Loucy (cell line): ENCODE results near the gene GRPR.

Experiments used
- H2AFZ ChIP-seq: fragments of 200-600 bp; sonication (generic); 2 replicates; pipeline ENCODE4 v1.6.0; 2016; ENCODE audit warnings: antibody characterized with exemption, mild to moderate bottlenecking, low read length, moderate library complexity
- H3F3A ChIP-seq: fragments of 200-600 bp; 2 replicates; pipeline ENCODE4 v1.6.0; 2016; ENCODE audit warnings: antibody characterized with exemption, low read depth, mild to moderate bottlenecking
- H3K27me3 ChIP-seq: fragments of 200-600 bp; sonication (generic); 2 replicates; pipeline ENCODE4 v1.6.1; 2014; ENCODE audit warnings: low read length, mild to moderate bottlenecking; ENCODE audit not compliant: insufficient read depth, poor library complexity, severe bottlenecking
- H3K36me3 ChIP-seq: fragments of 200-600 bp; sonication (generic); 2 replicates; pipeline ENCODE4 v1.6.1; 2016; ENCODE audit warnings: low read length; ENCODE audit not compliant: insufficient read depth
- H3K4me1 ChIP-seq: fragments of 200-600 bp; sonication (generic); 2 replicates; pipeline ENCODE4 v1.5.1; 2014; ENCODE audit warnings: low read length, mild to moderate bottlenecking; ENCODE audit not compliant: insufficient read depth, poor library complexity, severe bottlenecking
- H3K4me2 ChIP-seq: fragments of 200-600 bp; sonication (generic); 2 replicates; pipeline ENCODE4 v1.6.0; 2014; ENCODE audit warnings: antibody characterized with exemption, low read length, low read depth, mild to moderate bottlenecking; ENCODE audit not compliant: poor library complexity, severe bottlenecking
- H3K4me3 ChIP-seq: fragments of 200-600 bp; sonication (generic); 2 replicates; pipeline ENCODE4 v1.5.1; 2014; ENCODE audit warnings: low read length, mild to moderate bottlenecking, mixed read lengths; ENCODE audit not compliant: poor library complexity, severe bottlenecking
- H3K79me2 ChIP-seq: fragments of 200-600 bp; sonication (generic); 2 replicates; pipeline ENCODE4 v1.6.1; 2014; ENCODE audit warnings: low read length; ENCODE audit not compliant: insufficient read depth
- H3K9ac ChIP-seq: fragments of 200-600 bp; sonication (generic); 2 replicates; pipeline ENCODE4 v1.6.0; 2014; ENCODE audit warnings: mild to moderate bottlenecking, low read depth, low read length, moderate library complexity; ENCODE audit not compliant: poor library complexity, severe bottlenecking
- H3K9me2 ChIP-seq: fragments of 200-600 bp; sonication (generic); replicated peaks from 2 replicates; pipeline ENCODE4 v1.6.1; 2016; ENCODE audit warnings: low read depth, low read length, mixed read lengths
- H3K9me3 ChIP-seq: fragments of 200-600 bp; sonication (generic); 2 replicates; pipeline ENCODE4 v1.6.1; 2014; ENCODE audit warnings: mild to moderate bottlenecking, antibody characterized with exemption, low read length, low read depth; ENCODE audit not compliant: insufficient read depth
- H4K20me1 ChIP-seq: fragments of 200-600 bp; sonication (generic); 2 replicates; pipeline ENCODE4 v1.6.0; 2014; ENCODE audit warnings: antibody characterized with exemption, low read length, mild to moderate bottlenecking; ENCODE audit not compliant: insufficient read depth, poor library complexity, severe bottlenecking
- EZH2phosphoT487 ChIP-seq: fragments of 200-600 bp; IDR thresholded peaks from 2 replicates; pipeline ENCODE4 v1.6.1; 2018; ENCODE audit warnings: antibody characterized with exemption, mild to moderate bottlenecking, moderate library complexity, borderline replicate concordance
- TF ChIP-seq, protein P1 (sequence below): fragments of 200-600 bp; sonication (generic); conservative IDR thresholded peaks from 2 replicates; pipeline ENCODE4 v1.5.1; 2014; ENCODE audit warnings: mild to moderate bottlenecking, antibody characterized with exemption, low read length

GRPR gene

GRCh38 chrX:16119353-16120220, 3.8 kb upstream of the GRPR start:
- H3K4me3 ChIP-seq = no peak overlapping the region
- H2AFZ ChIP-seq = no peak overlapping the region
- H3K4me2 ChIP-seq = no peak overlapping the region
- no peak overlapping the region for H3K9ac ChIP-seq
- H3K9me2 ChIP-seq = no peaks in the 10 kb centered on the region
- H3F3A ChIP-seq = no peaks in the 10 kb centered on the region
- no peaks in the 10 kb centered on the region for H3K4me1 ChIP-seq
- H3K36me3 ChIP-seq = no peaks in the 10 kb centered on the region
- no peaks in the 10 kb centered on the region for H3K27me3 ChIP-seq
- H3K9me3 ChIP-seq = no peaks in the 10 kb centered on the region
- H4K20me1 ChIP-seq = no peaks in the 10 kb centered on the region
- no peaks in the 10 kb centered on the region for H3K79me2 ChIP-seq
- no peak for TF ChIP-seq EZH2phosphoT487
- TF ChIP-seq, protein P1, sequence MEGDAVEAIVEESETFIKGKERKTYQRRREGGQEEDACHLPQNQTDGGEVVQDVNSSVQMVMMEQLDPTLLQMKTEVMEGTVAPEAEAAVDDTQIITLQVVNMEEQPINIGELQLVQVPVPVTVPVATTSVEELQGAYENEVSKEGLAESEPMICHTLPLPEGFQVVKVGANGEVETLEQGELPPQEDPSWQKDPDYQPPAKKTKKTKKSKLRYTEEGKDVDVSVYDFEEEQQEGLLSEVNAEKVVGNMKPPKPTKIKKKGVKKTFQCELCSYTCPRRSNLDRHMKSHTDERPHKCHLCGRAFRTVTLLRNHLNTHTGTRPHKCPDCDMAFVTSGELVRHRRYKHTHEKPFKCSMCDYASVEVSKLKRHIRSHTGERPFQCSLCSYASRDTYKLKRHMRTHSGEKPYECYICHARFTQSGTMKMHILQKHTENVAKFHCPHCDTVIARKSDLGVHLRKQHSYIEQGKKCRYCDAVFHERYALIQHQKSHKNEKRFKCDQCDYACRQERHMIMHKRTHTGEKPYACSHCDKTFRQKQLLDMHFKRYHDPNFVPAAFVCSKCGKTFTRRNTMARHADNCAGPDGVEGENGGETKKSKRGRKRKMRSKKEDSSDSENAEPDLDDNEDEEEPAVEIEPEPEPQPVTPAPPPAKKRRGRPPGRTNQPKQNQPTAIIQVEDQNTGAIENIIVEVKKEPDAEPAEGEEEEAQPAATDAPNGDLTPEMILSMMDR = no peak

DNA sequence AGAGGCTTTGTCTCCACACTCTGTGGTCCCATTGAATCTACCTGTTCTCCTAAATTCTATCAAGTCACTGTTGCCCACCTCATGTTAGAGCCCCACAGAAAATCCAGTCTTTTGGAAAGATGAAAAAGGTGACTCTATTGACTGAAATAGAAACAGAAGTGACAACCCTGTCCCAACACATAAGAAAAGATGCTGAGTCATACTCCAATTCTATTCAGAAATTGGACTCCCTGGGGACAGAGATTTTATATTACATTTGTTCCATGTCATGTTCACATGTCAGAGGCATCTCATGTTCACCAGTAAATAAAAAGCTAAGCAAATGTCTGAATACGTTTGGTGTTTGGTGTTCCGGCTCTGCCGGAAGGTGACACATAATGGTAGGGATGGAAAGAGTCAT, 2.9 kb upstream of the GRPR start:
- H4K20me1 ChIP-seq = no peaks in the 10 kb centered on the region
- H3K9me2 ChIP-seq = no peaks in the 10 kb centered on the region
- H3K4me2 ChIP-seq = no peak overlapping the region
- H3K79me2 ChIP-seq = no peaks in the 10 kb centered on the region
- no peak for TF ChIP-seq EZH2phosphoT487
- TF ChIP-seq, protein P1 = no peak
- H3F3A ChIP-seq = no peaks in the 10 kb centered on the region
- no peak overlapping the region for H3K4me3 ChIP-seq
- no peaks in the 10 kb centered on the region for H3K4me1 ChIP-seq
- no peak overlapping the region for H2AFZ ChIP-seq
- no peaks in the 10 kb centered on the region for H3K9me3 ChIP-seq
- H3K36me3 ChIP-seq = no peaks in the 10 kb centered on the region
- H3K27me3 ChIP-seq = no peaks in the 10 kb centered on the region
- no peak overlapping the region for H3K9ac ChIP-seq

DNA sequence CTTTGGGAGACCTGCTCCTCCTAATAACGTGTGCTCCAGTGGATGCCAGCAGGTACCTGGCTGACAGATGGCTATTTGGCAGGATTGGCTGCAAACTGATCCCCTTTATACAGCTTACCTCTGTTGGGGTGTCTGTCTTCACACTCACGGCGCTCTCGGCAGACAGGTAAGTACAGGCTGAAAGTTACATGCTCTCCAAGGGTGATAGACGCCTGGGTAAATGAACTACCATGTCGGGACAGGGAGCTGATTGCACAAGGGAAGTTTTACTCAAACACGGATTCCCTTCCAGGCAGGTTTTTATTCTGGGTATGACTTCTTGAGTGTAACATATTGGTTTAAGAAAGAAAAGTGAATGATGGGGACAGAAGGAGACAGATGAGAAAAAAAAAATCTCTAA, 836 bp downstream of the GRPR start:
- Histone ChIP-seq H3K9me3 (no peaks in the 10 kb centered on the region), H3K36me3 (no peaks in the 10 kb centered on the region), H2AFZ (no peak overlapping the region), H3K79me2 (no peaks in the 10 kb centered on the region), H3K4me1 (no peaks in the 10 kb centered on the region), H3F3A (no peaks in the 10 kb centered on the region), H3K4me2 (no peak overlapping the region), H3K27me3 (no peaks in the 10 kb centered on the region), H3K9me2 (no peaks in the 10 kb centered on the region), H3K9ac (no peak overlapping the region), H4K20me1 (no peaks in the 10 kb centered on the region), H3K4me3 (no peak overlapping the region)
- TF ChIP-seq, protein P1 = no peak
- no peak for TF ChIP-seq EZH2phosphoT487
